H1 (cell line): ENCODE results near the gene HDAC9. TPM values are rescaled to one million over a fixed set of nuclear protein-coding genes. Genes with fewer than 3 reads are reported as not detected.

Source experiments
- CTCF ChIA-PET: fragments of 300-600 bp; sonication (Branson Sonifier 250); formaldehyde crosslinking; loops from one replicate; lab custom pipeline; 2021; ENCODE audit not compliant: partially characterized antibody; lab: Charles Lee
- POLR2A ChIA-PET: fragments of 300-600 bp; sonication (Branson Sonifier 250); formaldehyde crosslinking; loops from one replicate; lab custom pipeline; 2021; ENCODE audit warnings: inconsistent platforms; ENCODE audit not compliant: partially characterized antibody; lab: Charles Lee
- DNase-seq, 2 experiments: peaks; one replicate each; pipeline versions ENCODE4 v3.0.0 to v3.0.0-alpha.2; 2010 to 2022; ENCODE audit warnings: low spot score in 2 of 2, low read depth in 1 of 2, mixed read lengths in 1 of 2
- FAIRE-seq: peaks from 2 replicates; lab custom pipeline; 2011; peaks lifted over from hg19 to GRCh38; lab: Jason Lieb, UNC
- H2AFZ ChIP-seq: 2 replicates; pipeline ENCODE4 v1.8.1; 2012; ENCODE audit warnings: low read length, inconsistent platforms
- H2AK5ac ChIP-seq: 2 replicates; pipeline ENCODE4 v1.6.1; 2013; ENCODE audit warnings: low read depth, low read length
- H2BK120ac ChIP-seq: replicated peaks from 2 replicates; pipeline ENCODE3; 2013; ENCODE audit warnings: low read depth, low read length, inconsistent platforms
- H2BK12ac ChIP-seq: 2 replicates; pipeline ENCODE4 v1.6.1; 2013; ENCODE audit warnings: low read depth, low read length
- H2BK15ac ChIP-seq: 2 replicates; pipeline ENCODE4 v1.6.1; 2013; ENCODE audit warnings: low read length
- H2BK20ac ChIP-seq: 2 replicates; pipeline ENCODE4 v1.6.1; 2013; ENCODE audit warnings: low read length
- H2BK5ac ChIP-seq: 2 replicates; pipeline ENCODE4 v1.6.1; 2013; ENCODE audit warnings: low read depth, low read length
- H3K14ac ChIP-seq: 2 replicates; pipeline ENCODE4 v1.6.1; 2013; ENCODE audit warnings: inconsistent platforms; ENCODE audit not compliant: insufficient read length
- H3K18ac ChIP-seq: 2 replicates; pipeline ENCODE4 v1.6.1; 2013; ENCODE audit warnings: low read length; ENCODE audit errors: extremely low read depth
- H3K23ac ChIP-seq: 2 replicates; pipeline ENCODE4 v1.6.1; 2013; ENCODE audit warnings: inconsistent platforms; ENCODE audit not compliant: insufficient read length
- H3K23me2 ChIP-seq: 2 replicates; pipeline ENCODE4 v1.6.1; 2013; ENCODE audit warnings: low read depth, low read length
- H3K27ac ChIP-seq: 2 replicates; pipeline ENCODE4 v1.6.1; 2011; ENCODE audit warnings: low read depth, low read length, inconsistent platforms
- H3K27me3 ChIP-seq, 4 experiments: replicated peaks in 1 of 4; 1 replicate in 1 of 4; 2 replicates in 3 of 4; pipeline versions ENCODE4 v1.6.1 to v1.8.1; 2011 to 2013; ENCODE audit warnings: low read length in 3 of 4, mild to moderate bottlenecking in 3 of 4, inconsistent platforms in 2 of 4, mixed read lengths in 2 of 4, moderate library complexity in 1 of 4; ENCODE audit not compliant: control insufficient read depth in 3 of 4, insufficient read depth in 3 of 4; ENCODE audit errors: extremely low read depth in 1 of 4
- H3K36me3 ChIP-seq, 4 experiments: 2 replicates each; pipeline versions ENCODE4 v1.6.1 to v1.8.1; 2011 to 2013; ENCODE audit warnings: mild to moderate bottlenecking in 4 of 4, low read length in 3 of 4, moderate library complexity in 2 of 4, control low read depth in 1 of 4, inconsistent platforms in 1 of 4; ENCODE audit not compliant: insufficient read depth in 4 of 4, control insufficient read depth in 2 of 4
- H3K4ac ChIP-seq: replicated peaks from 2 replicates; pipeline ENCODE3; 2013; ENCODE audit warnings: low read length, low read depth, mixed read lengths, inconsistent platforms; ENCODE audit not compliant: insufficient read length
- H3K4me1 ChIP-seq, 4 experiments: replicated peaks in 1 of 4; 1 replicate in 1 of 4; 2 replicates in 3 of 4; pipeline versions ENCODE4 v1.6.1 to v1.8.1; 2011 to 2013; ENCODE audit warnings: low read length in 3 of 4, inconsistent platforms in 2 of 4, mixed read lengths in 1 of 4; ENCODE audit not compliant: insufficient read depth in 4 of 4, control insufficient read depth in 3 of 4
- H3K4me2 ChIP-seq, 2 experiments: 2 replicates each; pipeline versions ENCODE4 v1.6.1 to v1.8.1; 2011 to 2013; ENCODE audit warnings: low read depth in 2 of 2, low read length in 2 of 2, control low read depth in 1 of 2, inconsistent platforms in 1 of 2, mild to moderate bottlenecking in 1 of 2; ENCODE audit not compliant: insufficient read depth in 1 of 2
- H3K4me3 ChIP-seq, 4 experiments: fragments of 200-600, 300-600 bp in 1 of 4; sonication (generic), shearing (Covaris generic), sonication (Bioruptor Twin) in 1 of 4; 2 replicates each; pipeline versions ENCODE4 v1.5.1 to v1.8.1; 2011 to 2016; ENCODE audit warnings: low read length in 4 of 4, low read depth in 3 of 4, control low read depth in 2 of 4, inconsistent platforms in 2 of 4, mild to moderate bottlenecking in 2 of 4, mixed read lengths in 1 of 4, moderate library complexity in 1 of 4; ENCODE audit not compliant: insufficient read depth in 2 of 4; ENCODE audit errors: extremely low read depth in 1 of 4
- H3K56ac ChIP-seq: replicated peaks from 2 replicates; pipeline ENCODE3; 2013; ENCODE audit warnings: low read depth, mild to moderate bottlenecking, mixed read lengths, low read length, inconsistent platforms; ENCODE audit not compliant: insufficient read length
- H3K79me1 ChIP-seq: 2 replicates; pipeline ENCODE4 v1.6.1; 2013; ENCODE audit warnings: low read depth, low read length, control low read depth
- H3K79me2 ChIP-seq, 2 experiments: 2 replicates each; pipeline versions ENCODE4 v1.6.1 to v1.8.1; 2012 to 2013; ENCODE audit warnings: low read length in 2 of 2, mild to moderate bottlenecking in 2 of 2, inconsistent platforms in 1 of 2; ENCODE audit not compliant: insufficient read depth in 2 of 2, control insufficient read depth in 1 of 2
- H3K9ac ChIP-seq, 4 experiments: replicated peaks in 1 of 4; 1 replicate in 1 of 4; 2 replicates in 3 of 4; pipeline versions ENCODE4 v1.6.1 to v1.8.1; 2011 to 2013; ENCODE audit warnings: low read depth in 3 of 4, low read length in 3 of 4, control low read depth in 2 of 4, mild to moderate bottlenecking in 2 of 4, moderate library complexity in 2 of 4, inconsistent platforms in 1 of 4; ENCODE audit errors: extremely low read depth in 1 of 4
- H3K9me3 ChIP-seq, 2 experiments: 2 replicates each; pipeline versions ENCODE4 v1.6.1 to v1.8.1; 2012 to 2013; ENCODE audit warnings: mild to moderate bottlenecking in 2 of 2, moderate library complexity in 2 of 2, control low read depth in 1 of 2, inconsistent platforms in 1 of 2, low read depth in 1 of 2, low read length in 1 of 2, mixed read lengths in 1 of 2; ENCODE audit not compliant: insufficient read depth in 2 of 2
- H4K20me1 ChIP-seq, 2 experiments: replicated peaks in 1 of 2; 2 replicates each; pipeline versions ENCODE3 to v1.8.1; 2011 to 2013; ENCODE audit warnings: inconsistent platforms in 2 of 2, low read length in 2 of 2, mild to moderate bottlenecking in 1 of 2; ENCODE audit not compliant: insufficient read depth in 2 of 2, control insufficient read depth in 1 of 2
- H4K5ac ChIP-seq: 2 replicates; pipeline ENCODE4 v1.6.1; 2013; ENCODE audit warnings: low read length, low read depth, mixed read lengths, inconsistent platforms; ENCODE audit not compliant: insufficient read length
- H4K8ac ChIP-seq: 2 replicates; pipeline ENCODE4 v1.8.0; 2013; ENCODE audit warnings: mild to moderate bottlenecking, moderate library complexity, low read length, inconsistent platforms; ENCODE audit not compliant: insufficient read depth; ENCODE audit errors: extremely low read depth
- H4K91ac ChIP-seq: replicated peaks from 2 replicates; pipeline ENCODE3; 2013; ENCODE audit warnings: low read length, mixed read lengths, inconsistent platforms; ENCODE audit not compliant: insufficient read length
- SP4 ChIP-seq: IDR thresholded peaks from 2 replicates; pipeline ENCODE4 v1.6.1; 2012; ENCODE audit warnings: low read length, inconsistent platforms
- polyA plus RNA-seq, 7 experiments: library from polyadenylated mRNA; depleted of rRNA in 3 of 7; stranded (reverse) in 5 of 7; unstranded in 2 of 7; fragments of >200 nt in 5 of 7; fragments of 200-250 nt in 2 of 7; gene quantifications; 1 replicate in 5 of 7; 2 replicates in 1 of 7; 4 replicates in 1 of 7; pipeline versions ENCODE4 v1.2.1 to v1.2.3, GENCODE V29; 2011 to 2013; ENCODE audit warnings: missing spikeins in 2 of 7, mixed read lengths in 2 of 7
- total RNA-seq: library from RNA; stranded (reverse); fragmentation: NEBNext Ultra II Directional; extraction: Animal tissue kit (Norgen Biotek cat#: 25700); gene quantifications from 2 replicates; pipeline ENCODE4 v1.2.1, GENCODE V29; 2021

HDAC9 gene
- total and polyA plus RNA-seq, 2 of the 8 experiments (the other 6 are each of a cell fraction or from before 2014, with no cell fraction given): 9.5 to 13.1 TPM

GRCh38 chr7:18471476-18472160, 23.9 kb upstream of the HDAC9 start:
- no peaks in the 10 kb centered on the region for H3K36me3 ChIP-seq
- H3K4me3 ChIP-seq: no peak overlapping the region
- H2BK5ac ChIP-seq: no peak overlapping the region
- H3K4me1 ChIP-seq: no peaks in the 10 kb centered on the region
- no peak overlapping the region for H4K8ac ChIP-seq
- H2BK20ac ChIP-seq: no peak overlapping the region
- H3K23ac ChIP-seq: no peak overlapping the region
- H4K91ac ChIP-seq: no peak overlapping the region
- no peak overlapping the region for H2BK120ac ChIP-seq
- H2BK12ac ChIP-seq: no peak overlapping the region
- FAIRE-seq (no peak), DNase-seq (no peak)
- no peak overlapping the region for H3K4me2 ChIP-seq
- no peaks in the 10 kb centered on the region for H3K79me1 ChIP-seq
- no peak overlapping the region for H3K56ac ChIP-seq
- H3K23me2 ChIP-seq: no peaks in the 10 kb centered on the region
- H3K14ac ChIP-seq: no peak overlapping the region
- no peak overlapping the region for H3K4ac ChIP-seq
- H3K18ac ChIP-seq: no peak overlapping the region
- ChIA-PET CTCF (interaction anchor here (0.7 to 1.5 kb wide), 5 partner anchors 25 to 119 kb away, joined by 3 to 5 read pairs (median 3); no protein-coding TSS in a partner anchor), POLR2A (no interaction called here)
- H4K5ac ChIP-seq: no peak overlapping the region
- H3K27me3 ChIP-seq: no peaks in the 10 kb centered on the region
- no peaks in the 10 kb centered on the region for H3K79me2 ChIP-seq
- H3K9ac ChIP-seq: no peak overlapping the region
- TF ChIP-seq SP4: no peak
- no peaks in the 10 kb centered on the region for H4K20me1 ChIP-seq
- H3K9me3 ChIP-seq: no peaks in the 10 kb centered on the region
- H2AFZ ChIP-seq: no peak overlapping the region
- no peak overlapping the region for H2AK5ac ChIP-seq
- no peak overlapping the region for H3K27ac ChIP-seq
- H2BK15ac ChIP-seq: no peak overlapping the region
